Kasumi-1 (cell line): ENCODE measurements around the gene SLC1A4.
"Not testable (repeated sequence)": the region's sequence is repeated elsewhere in the genome, so short reads cannot be mapped to it uniquely, and the experiment has no call there.

Experiments used
- DNase-seq, 2 experiments: peaks; one replicate each; lab custom pipeline; 2025; lab: John Stamatoyannopoulos, UW

SLC1A4 gene

GRCh38 chr2:64992990-64993389 is 3.8 kb downstream of the SLC1A4 start:
- DNase-seq = no peak

DNA sequence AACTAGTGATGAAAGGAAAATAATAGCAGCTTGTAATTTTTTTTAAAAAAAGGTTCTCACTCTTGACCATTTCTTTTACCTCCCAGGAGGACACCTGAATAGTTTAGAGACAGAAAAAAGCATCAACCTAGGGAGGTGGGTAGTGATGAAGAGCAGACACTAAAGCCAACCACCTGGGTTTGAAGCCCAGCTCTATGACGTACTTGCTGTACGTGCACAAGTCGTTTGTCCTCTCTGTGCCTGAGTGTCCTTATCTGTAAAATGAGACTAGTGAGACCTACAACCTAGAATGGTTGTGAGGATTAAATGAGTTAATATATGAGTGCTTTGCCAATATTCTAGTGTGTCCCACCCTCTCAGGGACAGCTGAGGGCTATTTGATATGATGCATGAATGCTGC is 5.8 kb downstream of the SLC1A4 start:
- DNase-seq = no peak

- no peak for DNase-seq
Observed at GRCh38 chr2:64996871-64997307, 7.7 kb downstream of the SLC1A4 start.

DNA sequence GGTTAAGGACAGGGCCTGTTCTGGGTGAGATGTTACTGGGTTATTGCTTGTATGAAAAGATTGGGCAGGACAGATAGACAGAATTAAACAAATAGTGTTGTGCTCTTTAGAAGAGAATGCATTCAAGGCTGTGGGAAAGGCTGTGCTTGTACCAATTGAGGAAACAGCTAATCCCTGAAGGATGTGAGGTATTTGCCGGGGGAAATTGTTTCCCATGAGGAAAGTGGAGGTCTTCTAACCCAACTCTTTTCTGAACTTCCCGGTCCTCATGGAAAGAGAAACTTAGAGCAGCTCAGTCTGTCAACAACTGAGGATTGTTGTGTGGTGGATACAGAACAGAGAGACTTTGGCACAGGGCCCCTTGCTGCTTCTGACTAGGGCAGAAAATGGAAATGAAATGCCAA is 9.5 kb downstream of the SLC1A4 start:
- no peak for DNase-seq

GRCh38 chr2:64999754-65000153 is 10.6 kb downstream of the SLC1A4 start:
- DNase-seq = no peak

- no peak for DNase-seq
Observed at GRCh38 chr2:65000644-65001043, 11.4 kb downstream of the SLC1A4 start.

- DNase-seq = no peak
Observed at GRCh38 chr2:65003037-65003436, 13.8 kb downstream of the SLC1A4 start.

DNA sequence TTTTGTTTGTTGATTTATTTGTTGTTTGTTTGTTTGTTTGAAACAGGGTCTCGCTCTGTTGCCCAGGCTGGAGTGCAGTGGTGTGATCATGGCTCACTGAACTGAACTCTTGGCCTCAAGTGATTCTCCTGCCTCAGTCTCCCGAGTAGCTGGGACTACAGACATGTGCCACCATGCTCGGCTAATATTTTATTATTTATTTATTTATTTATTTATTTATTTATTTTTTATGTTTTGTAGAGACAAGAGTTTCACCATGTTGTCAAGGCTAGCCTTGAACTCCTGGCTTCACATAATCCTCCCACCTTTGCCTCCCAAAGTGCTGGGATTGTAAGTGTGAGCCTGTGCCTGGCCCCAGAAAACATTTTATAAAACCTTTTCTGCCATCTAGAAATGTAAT is 15.0 kb downstream of the SLC1A4 start:
- not testable (repeated sequence) for DNase-seq

GRCh38 chr2:65013776-65014175 is 24.6 kb downstream of the SLC1A4 start:
- no peak for DNase-seq

GRCh38 chr2:65015731-65016130 is 26.5 kb downstream of the SLC1A4 start:
- no peak for DNase-seq

GRCh38 chr2:65016789-65017188 is 27.6 kb downstream of the SLC1A4 start:
- no peak for DNase-seq

DNA sequence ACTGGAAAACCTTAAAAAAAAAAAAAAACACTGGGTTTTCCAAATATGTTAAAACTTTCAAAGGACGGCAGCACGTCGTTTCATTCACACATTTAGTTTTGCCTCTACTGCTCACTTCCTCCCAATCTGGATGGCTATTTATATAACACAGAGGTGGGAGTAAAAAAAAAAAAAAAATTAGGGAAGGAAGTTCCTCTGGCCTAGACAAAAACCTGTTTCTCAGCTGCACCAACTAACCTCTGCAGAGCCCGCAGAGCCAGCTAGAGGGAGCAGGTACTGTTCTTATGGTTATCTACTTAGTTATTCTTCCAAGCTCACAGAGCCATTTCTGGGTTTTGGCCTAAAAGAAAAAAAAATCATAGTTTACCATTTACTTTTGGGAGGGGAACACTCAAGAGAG is 28.1 kb downstream of the SLC1A4 start:
- DNase-seq = peak; percentile 89 to 95

DNA sequence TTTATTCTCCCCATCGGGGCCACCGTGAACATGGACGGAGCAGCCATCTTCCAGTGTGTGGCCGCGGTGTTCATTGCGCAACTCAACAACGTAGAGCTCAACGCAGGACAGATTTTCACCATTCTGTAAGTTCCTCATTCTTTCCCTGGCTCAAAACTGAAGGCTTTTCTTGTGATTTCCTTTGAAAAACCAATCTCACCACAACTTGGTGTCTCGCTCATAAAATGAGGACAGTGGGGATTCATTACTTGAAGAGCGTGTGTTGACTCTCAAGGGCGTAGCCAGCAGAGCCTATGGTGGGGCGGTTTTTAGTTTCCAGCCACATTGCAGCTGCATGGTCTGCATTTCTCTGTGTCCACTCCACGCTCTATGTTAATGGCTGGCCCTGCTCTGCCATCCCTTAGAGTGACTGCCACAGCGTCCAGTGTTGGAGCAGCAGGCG is 29.0 kb downstream of the SLC1A4 start:
- peak; percentile 94 for DNase-seq

DNA sequence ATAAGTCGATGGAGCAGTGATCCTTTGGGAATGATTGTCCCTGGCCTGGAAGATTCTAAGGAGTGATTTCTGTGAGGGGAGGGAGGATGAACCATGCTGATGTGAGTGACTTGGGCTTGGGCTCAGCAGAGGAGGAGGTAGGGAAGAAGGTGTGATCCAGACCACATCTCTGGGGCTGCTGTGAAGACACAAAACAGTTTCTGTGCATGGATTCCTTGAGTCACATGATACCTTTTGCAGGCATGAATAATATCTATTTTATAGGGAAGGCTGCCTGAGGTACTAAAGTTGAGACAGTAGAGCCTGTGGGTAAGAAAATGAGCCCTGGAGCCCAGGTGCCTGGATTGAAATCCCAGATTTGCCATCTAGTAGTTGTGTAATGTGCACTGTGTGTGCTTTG is 29.8 kb downstream of the SLC1A4 start:
- no peak for DNase-seq

- DNase-seq = no peak
Observed at GRCh38 chr2:65019675-65020195, 30.5 kb downstream of the SLC1A4 start.

DNA sequence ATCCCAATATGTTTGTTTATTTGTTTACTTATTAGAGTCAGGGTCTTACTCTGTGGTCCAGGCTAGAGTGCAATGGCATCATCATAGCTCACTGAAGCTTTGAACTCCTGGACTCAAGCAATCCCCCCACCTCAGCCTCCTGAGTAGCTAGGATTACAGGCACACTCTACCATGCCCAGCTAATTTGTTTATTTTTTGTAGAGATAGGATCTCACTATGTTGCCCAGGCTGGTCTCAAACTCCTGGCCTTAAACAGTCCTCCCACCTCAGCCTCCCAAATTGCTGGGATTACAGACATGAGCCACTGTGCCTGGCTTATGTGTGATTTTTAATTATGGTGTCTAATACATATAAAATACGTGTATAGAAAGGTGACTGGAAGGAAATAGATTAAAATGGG is 31.1 kb downstream of the SLC1A4 start:
- not testable (repeated sequence) for DNase-seq

GRCh38 chr2:65020943-65021528 is 31.8 kb downstream of the SLC1A4 start:
- DNase-seq = no peak

DNA sequence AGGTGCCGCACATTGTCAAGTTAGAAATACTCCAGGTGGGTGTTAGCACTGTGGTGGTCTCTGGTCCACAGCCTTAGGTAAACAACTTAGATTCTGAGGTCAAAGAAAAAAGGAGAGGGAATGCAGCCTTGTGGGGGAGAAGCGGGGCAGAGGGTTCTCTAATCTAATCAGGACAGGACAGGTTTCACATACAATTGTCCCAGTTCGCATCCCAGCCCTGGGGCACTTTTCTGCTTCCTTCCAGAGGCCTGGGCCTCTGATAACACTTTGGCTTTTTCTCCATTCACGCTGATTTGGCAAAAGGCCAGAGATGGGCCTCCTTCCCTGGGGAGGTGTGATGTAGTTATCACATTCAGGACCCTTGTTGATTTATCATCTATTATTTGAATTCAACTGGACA is 32.5 kb downstream of the SLC1A4 start:
- no peak for DNase-seq

DNA sequence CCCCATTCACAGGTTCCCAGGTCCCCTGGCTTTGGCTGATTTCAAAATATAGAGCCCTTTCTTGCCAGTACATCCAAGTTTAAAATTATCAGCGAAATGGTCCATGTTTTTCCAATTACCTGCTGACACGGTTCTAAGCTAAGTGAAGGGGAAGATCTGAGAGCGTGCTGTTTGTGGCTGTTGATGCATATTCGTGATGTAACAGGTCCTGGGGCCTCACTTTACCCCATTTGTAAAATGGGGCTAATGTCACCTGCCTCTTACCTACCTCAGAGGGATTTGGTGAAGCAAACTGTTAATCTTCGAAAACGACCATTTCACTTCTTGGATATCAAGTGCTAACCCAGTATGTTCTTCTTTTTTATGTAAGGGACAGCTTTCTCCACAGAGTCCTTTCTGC is 33.0 kb downstream of the SLC1A4 start:
- DNase-seq = no peak

GRCh38 chr2:65023742-65024141 is 34.5 kb downstream of the SLC1A4 start:
- DNase-seq = no peak

GRCh38 chr2:65024149-65024829 is 35.1 kb downstream of the SLC1A4 start:
- no peak for DNase-seq

GRCh38 chr2:65025453-65026123 is 36.4 kb downstream of the SLC1A4 start:
- peak; percentile 26 to 45 for DNase-seq

DNA sequence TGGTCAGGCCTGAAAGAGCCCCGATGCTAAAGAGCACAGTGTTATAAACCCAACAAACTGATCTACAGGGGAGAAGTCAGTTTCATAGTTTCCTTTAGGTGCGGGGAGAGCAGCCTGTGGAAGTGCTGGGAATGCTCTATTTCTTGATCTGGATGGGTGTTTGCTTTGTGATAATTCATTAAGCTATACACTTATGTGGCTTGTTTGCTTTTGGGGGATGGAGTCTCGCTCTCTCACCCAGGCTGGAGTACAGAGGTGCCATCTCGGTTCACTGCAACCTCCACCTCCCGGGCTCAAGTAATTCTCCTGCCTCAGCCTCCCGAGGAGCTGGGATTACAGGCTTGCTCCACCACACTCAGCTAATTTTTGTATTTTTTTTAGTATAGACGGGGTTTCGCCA is 37.0 kb downstream of the SLC1A4 start:
- no peak for DNase-seq
